OCI-LY1 (cell line): ENCODE data around the gene RASL11A.

Experiments
- H2AFZ ChIP-seq: fragments of 200-600 bp; sonication (generic), shearing (Covaris generic); 2 replicates; pipeline ENCODE4 v1.6.0; 2014; ENCODE audit warnings: antibody characterized with exemption, mild to moderate bottlenecking, low read length
- H3F3A ChIP-seq: fragments of 200-600 bp; sonication (generic), shearing (Covaris generic); 2 replicates; pipeline ENCODE4 v1.6.0; 2014; ENCODE audit warnings: mild to moderate bottlenecking, antibody characterized with exemption, low read length, moderate library complexity; ENCODE audit not compliant: insufficient read depth
- H3K27ac ChIP-seq: fragments of 200-600 bp; sonication (generic); 2 replicates; pipeline ENCODE4 v1.5.1; 2014; ENCODE audit warnings: low read length, mixed run types, mild to moderate bottlenecking, low read depth; ENCODE audit not compliant: poor library complexity, severe bottlenecking
- H3K27me3 ChIP-seq: fragments of 200-600 bp; sonication (generic); 2 replicates; pipeline ENCODE4 v1.6.0; 2014; ENCODE audit warnings: antibody characterized with exemption, mild to moderate bottlenecking, low read length, moderate library complexity; ENCODE audit not compliant: insufficient read depth
- H3K36me3 ChIP-seq: fragments of 200-600 bp; sonication (generic); 2 replicates; pipeline ENCODE4 v1.6.1; 2014; ENCODE audit warnings: mild to moderate bottlenecking, antibody characterized with exemption, low read length, moderate library complexity, mixed read lengths; ENCODE audit not compliant: insufficient read depth
- H3K4me1 ChIP-seq: fragments of 200-600 bp; sonication (generic); 2 replicates; pipeline ENCODE4 v1.5.1; 2014; ENCODE audit warnings: mild to moderate bottlenecking, low read length, moderate library complexity; ENCODE audit not compliant: insufficient read depth, severe bottlenecking
- H3K4me2 ChIP-seq: fragments of 200-600 bp; sonication (generic), shearing (Covaris generic); 2 replicates; pipeline ENCODE4 v1.6.1; 2014; ENCODE audit warnings: low read length
- H3K4me3 ChIP-seq: fragments of 200-600 bp; sonication (generic); 2 replicates; pipeline ENCODE4 v1.5.1; 2014; ENCODE audit warnings: low read length, low read depth, mild to moderate bottlenecking, mixed read lengths; ENCODE audit not compliant: poor library complexity, severe bottlenecking
- H3K79me2 ChIP-seq: fragments of 200-600 bp; shearing (Covaris generic); 2 replicates; pipeline ENCODE4 v1.6.1; 2016; ENCODE audit warnings: mixed run types, low read length, mixed read lengths; ENCODE audit not compliant: insufficient read depth
- H3K9ac ChIP-seq: fragments of 200-600 bp; sonication (generic), shearing (Covaris generic); 2 replicates; pipeline ENCODE4 v1.6.1; 2014; ENCODE audit warnings: mild to moderate bottlenecking, low read length, mixed read lengths
- H3K9me2 ChIP-seq: fragments of 200-600 bp; sonication (generic), shearing (Covaris generic); 2 replicates; pipeline ENCODE4 v1.6.1; 2014; ENCODE audit warnings: low read depth, mild to moderate bottlenecking, low read length, mixed read lengths
- H3K9me3 ChIP-seq: fragments of 200-600 bp; shearing (Covaris generic); 2 replicates; pipeline ENCODE4 v1.6.1; 2014; ENCODE audit warnings: low read length, mixed read lengths
- H4K20me1 ChIP-seq: fragments of 200-600 bp; sonication (generic), shearing (Covaris generic); 2 replicates; pipeline ENCODE4 v1.6.0; 2016; ENCODE audit warnings: mild to moderate bottlenecking, low read length; ENCODE audit not compliant: insufficient read depth
- EZH2 ChIP-seq: fragments of 200-600 bp; sonication (generic), shearing (Covaris generic); IDR thresholded peaks from 2 replicates; pipeline ENCODE4 v1.8.0; 2017; ENCODE audit warnings: borderline replicate concordance, mixed run types, mild to moderate bottlenecking, antibody characterized with exemption, low read length, moderate library complexity, mixed read lengths
- TF ChIP-seq, protein P1 (sequence below): fragments of 200-600 bp; sonication (generic), shearing (Covaris generic); IDR thresholded peaks from 2 replicates; pipeline ENCODE4 v1.5.1; 2017; ENCODE audit warnings: mild to moderate bottlenecking, antibody characterized with exemption, low read length, moderate library complexity, mixed read lengths

Gene RASL11A

GRCh38 chr13:27261396-27261795, 9.2 kb upstream of the RASL11A start:
- H3K9me3 ChIP-seq: no peaks in the 10 kb centered on the region
- H3K4me2 ChIP-seq: no peak overlapping the region
- 0 out of 2 replicates have a peak, but pooled peaks cover 3% of the 10 kb centered on the region for H4K20me1 ChIP-seq
- no peak for TF ChIP-seq EZH2
- TF ChIP-seq, protein P1, sequence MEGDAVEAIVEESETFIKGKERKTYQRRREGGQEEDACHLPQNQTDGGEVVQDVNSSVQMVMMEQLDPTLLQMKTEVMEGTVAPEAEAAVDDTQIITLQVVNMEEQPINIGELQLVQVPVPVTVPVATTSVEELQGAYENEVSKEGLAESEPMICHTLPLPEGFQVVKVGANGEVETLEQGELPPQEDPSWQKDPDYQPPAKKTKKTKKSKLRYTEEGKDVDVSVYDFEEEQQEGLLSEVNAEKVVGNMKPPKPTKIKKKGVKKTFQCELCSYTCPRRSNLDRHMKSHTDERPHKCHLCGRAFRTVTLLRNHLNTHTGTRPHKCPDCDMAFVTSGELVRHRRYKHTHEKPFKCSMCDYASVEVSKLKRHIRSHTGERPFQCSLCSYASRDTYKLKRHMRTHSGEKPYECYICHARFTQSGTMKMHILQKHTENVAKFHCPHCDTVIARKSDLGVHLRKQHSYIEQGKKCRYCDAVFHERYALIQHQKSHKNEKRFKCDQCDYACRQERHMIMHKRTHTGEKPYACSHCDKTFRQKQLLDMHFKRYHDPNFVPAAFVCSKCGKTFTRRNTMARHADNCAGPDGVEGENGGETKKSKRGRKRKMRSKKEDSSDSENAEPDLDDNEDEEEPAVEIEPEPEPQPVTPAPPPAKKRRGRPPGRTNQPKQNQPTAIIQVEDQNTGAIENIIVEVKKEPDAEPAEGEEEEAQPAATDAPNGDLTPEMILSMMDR: no peak
- H3K27ac ChIP-seq: no peak overlapping the region
- H3K27me3 ChIP-seq: no peaks in the 10 kb centered on the region
- H3K4me1 ChIP-seq: peaks cover 20% of the 10 kb centered on the region
- H2AFZ ChIP-seq: no peak overlapping the region
- peaks cover 12% of the 10 kb centered on the region for H3F3A ChIP-seq
- H3K9ac ChIP-seq: no peak overlapping the region
- H3K4me3 ChIP-seq: no peak overlapping the region
- no peaks in the 10 kb centered on the region for H3K79me2 ChIP-seq
- H3K36me3 ChIP-seq: peaks cover 53% of the 10 kb centered on the region
- H3K9me2 ChIP-seq: no peaks in the 10 kb centered on the region

DNA sequence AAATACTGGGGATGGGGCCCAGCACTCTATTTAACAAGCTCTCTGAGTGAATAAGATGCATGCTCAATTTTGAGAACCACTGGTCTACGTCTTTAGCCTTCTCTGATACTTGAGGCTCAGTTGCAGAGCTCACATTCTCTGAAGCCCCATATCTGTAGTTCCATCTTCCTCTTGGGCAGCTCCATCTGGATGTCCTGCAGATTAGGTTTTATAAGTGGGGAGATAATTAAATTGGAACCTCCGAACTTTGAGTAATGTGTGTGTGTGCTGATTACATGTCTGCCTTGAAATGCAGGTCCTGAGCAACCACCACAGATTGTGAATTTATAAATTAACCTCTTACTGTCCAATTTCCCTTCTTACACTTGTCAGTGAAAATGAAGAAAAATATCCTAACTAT, 7.2 kb upstream of the RASL11A start:
- TF ChIP-seq, protein P1: no peak
- TF ChIP-seq EZH2: no peak
- peaks cover 12% of the 10 kb centered on the region for H3F3A ChIP-seq

GRCh38 chr13:27264181-27264580, 6.4 kb upstream of the RASL11A start:
- Histone ChIP-seq H3K9me3 (no peaks in the 10 kb centered on the region), H3K36me3 (peaks cover 25% of the 10 kb centered on the region; the same call in 1 of the 2 replicates), H3K4me3 (no peak overlapping the region), H3K27ac (no peak overlapping the region), H3K27me3 (no peaks in the 10 kb centered on the region), H4K20me1 (0 out of 2 replicates have a peak, but pooled peaks cover 3% of the 10 kb centered on the region), H3F3A (peaks cover 10% of the 10 kb centered on the region), H2AFZ (no peak overlapping the region), H3K4me2 (no peak overlapping the region), H3K4me1 (peaks cover 14% of the 10 kb centered on the region), H3K9ac (no peak overlapping the region), H3K79me2 (no peaks in the 10 kb centered on the region), H3K9me2 (no peaks in the 10 kb centered on the region)
- no peak for TF ChIP-seq EZH2
- TF ChIP-seq, protein P1: no peak

More for the DNA sequence above, 7.2 kb upstream of the RASL11A start:
- no peak overlapping the region for H3K4me2 ChIP-seq
- no peaks in the 10 kb centered on the region for H3K27me3 ChIP-seq
- H2AFZ ChIP-seq: no peak overlapping the region
- H3K79me2 ChIP-seq: no peaks in the 10 kb centered on the region
- H3K4me3 ChIP-seq: no peak overlapping the region
- no peak overlapping the region for H3K27ac ChIP-seq
- H3K9me3 ChIP-seq: no peaks in the 10 kb centered on the region
- peaks cover 32% of the 10 kb centered on the region for H3K36me3 ChIP-seq
- no peak overlapping the region for H3K9ac ChIP-seq
- H4K20me1 ChIP-seq: 0 out of 2 replicates have a peak, but pooled peaks cover 3% of the 10 kb centered on the region
- H3K4me1 ChIP-seq: peaks cover 18% of the 10 kb centered on the region
- H3K9me2 ChIP-seq: no peaks in the 10 kb centered on the region
